ENCODE data around the gene RGS12.

GRCh38 chr4:3266076-3266475, 26.7 kb upstream of the RGS12 start:
- TF ChIP-seq CTCF (optimal IDR thresholded peaks at IDR 0.05 in 1 of 3, IDR thresholded peaks at IDR 0.05 in 1 of 3, conservative IDR thresholded peaks at IDR 0.05 in 1 of 3; ENCODE audit: extremely low read depth in 1 of 3, insufficient read depth in 2 of 3, low read length in 3 of 3) (no peak), EZH2 (IDR thresholded peaks at IDR 0.05; ENCODE audit: low read length) (no peak)

Data from keratinocyte (primary cell).